Osteocyte (in vitro differentiated cells): ENCODE data around the gene GNAQ. TPM values are rescaled to one million over a fixed set of nuclear protein-coding genes. Genes with fewer than 3 reads are reported as not detected.

Experiments
- DNase-seq: peaks from one replicate; pipeline ENCODE4 v3.0.0; 2021; ENCODE audit warnings: mixed read lengths; ENCODE audit not compliant: unreplicated experiment; ENCODE audit errors: extremely low spot score
- H3K27ac Mint-ChIP-seq: one replicate; pipeline ENCODE4 v1.8.0; 2021; ENCODE audit warnings: mild to moderate bottlenecking, mixed read lengths; ENCODE audit not compliant: unreplicated experiment
- H3K27me3 Mint-ChIP-seq: one replicate; pipeline ENCODE4 v1.8.0; 2021; ENCODE audit warnings: mixed read lengths; ENCODE audit not compliant: unreplicated experiment
- H3K36me3 Mint-ChIP-seq: one replicate; pipeline ENCODE4 v1.8.0; 2021; ENCODE audit warnings: mixed read lengths; ENCODE audit not compliant: unreplicated experiment
- H3K4me1 Mint-ChIP-seq: one replicate; pipeline ENCODE4 v1.8.0; 2021; ENCODE audit warnings: mixed read lengths; ENCODE audit not compliant: unreplicated experiment
- H3K4me3 Mint-ChIP-seq: one replicate; pipeline ENCODE4 v1.8.0; 2021; ENCODE audit warnings: mild to moderate bottlenecking, moderate library complexity, mixed read lengths; ENCODE audit not compliant: unreplicated experiment
- H3K9me3 Mint-ChIP-seq: one replicate; pipeline ENCODE4 v1.8.0; 2021; ENCODE audit warnings: mixed read lengths; ENCODE audit not compliant: unreplicated experiment
- total RNA-seq: library from RNA; stranded (reverse); gene quantifications from 2 replicates; pipeline ENCODE4 v1.2.1, GENCODE V29; 2021
- TF ChIP-seq, protein P1 (sequence below): fragments of 200-600 bp; sonication (generic); IDR thresholded peaks from 2 replicates; pipeline ENCODE4 v1.5.0; 2021; ENCODE audit warnings: antibody characterized with exemption, mild to moderate bottlenecking, moderate library complexity

The GNAQ gene
- total RNA-seq, 1 donor from 2014 or later = 65.9 TPM

DNA sequence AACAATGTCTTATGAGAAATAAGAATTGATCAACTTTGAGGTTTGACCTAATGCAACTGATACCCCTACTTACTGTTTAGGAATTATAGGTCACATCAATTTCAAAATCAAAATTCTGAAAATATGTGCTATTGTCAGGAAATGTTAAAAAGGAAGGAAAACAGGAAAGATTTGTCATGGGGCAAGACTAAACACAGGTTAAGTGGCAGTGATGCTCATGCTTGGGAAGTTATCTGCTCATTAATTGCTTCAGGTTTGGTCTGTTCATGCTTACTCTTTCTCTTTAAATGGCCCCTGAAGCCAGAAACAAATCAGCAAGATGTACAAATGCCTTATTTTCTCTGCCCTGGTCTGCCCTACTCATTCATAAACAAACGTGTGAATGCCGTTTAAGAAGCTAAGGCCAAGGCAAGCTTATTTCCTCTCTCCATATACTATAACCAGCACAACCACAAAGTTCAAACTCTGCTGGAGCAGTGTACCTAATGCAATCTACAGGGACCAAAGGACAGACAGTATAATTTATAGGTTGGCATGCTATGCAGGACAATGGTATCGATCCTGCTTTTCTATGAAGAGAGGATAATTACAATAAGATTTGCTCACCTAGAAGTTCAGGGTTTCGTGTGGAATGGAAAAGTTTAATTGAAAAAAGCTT is 177.2 kb downstream of the GNAQ start:
- Mint-ChIP-seq H3K36me3 (peaks cover 8% of the 10 kb centered on the region), H3K4me1 (peaks cover 33% of the 10 kb centered on the region), H3K27me3 (no peaks in the 10 kb centered on the region), H3K4me3 (no peak overlapping the region), H3K27ac (no peak overlapping the region), H3K9me3 (peaks cover 13% of the 10 kb centered on the region)
- TF ChIP-seq, protein P1, sequence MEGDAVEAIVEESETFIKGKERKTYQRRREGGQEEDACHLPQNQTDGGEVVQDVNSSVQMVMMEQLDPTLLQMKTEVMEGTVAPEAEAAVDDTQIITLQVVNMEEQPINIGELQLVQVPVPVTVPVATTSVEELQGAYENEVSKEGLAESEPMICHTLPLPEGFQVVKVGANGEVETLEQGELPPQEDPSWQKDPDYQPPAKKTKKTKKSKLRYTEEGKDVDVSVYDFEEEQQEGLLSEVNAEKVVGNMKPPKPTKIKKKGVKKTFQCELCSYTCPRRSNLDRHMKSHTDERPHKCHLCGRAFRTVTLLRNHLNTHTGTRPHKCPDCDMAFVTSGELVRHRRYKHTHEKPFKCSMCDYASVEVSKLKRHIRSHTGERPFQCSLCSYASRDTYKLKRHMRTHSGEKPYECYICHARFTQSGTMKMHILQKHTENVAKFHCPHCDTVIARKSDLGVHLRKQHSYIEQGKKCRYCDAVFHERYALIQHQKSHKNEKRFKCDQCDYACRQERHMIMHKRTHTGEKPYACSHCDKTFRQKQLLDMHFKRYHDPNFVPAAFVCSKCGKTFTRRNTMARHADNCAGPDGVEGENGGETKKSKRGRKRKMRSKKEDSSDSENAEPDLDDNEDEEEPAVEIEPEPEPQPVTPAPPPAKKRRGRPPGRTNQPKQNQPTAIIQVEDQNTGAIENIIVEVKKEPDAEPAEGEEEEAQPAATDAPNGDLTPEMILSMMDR = no peak
- DNase-seq = no peak

- Mint-ChIP-seq H3K27ac (no peak overlapping the region), H3K4me3 (no peak overlapping the region), H3K36me3 (peaks cover 4% of the 10 kb centered on the region), H3K9me3 (peaks cover 9% of the 10 kb centered on the region), H3K27me3 (no peaks in the 10 kb centered on the region), H3K4me1 (peaks cover 30% of the 10 kb centered on the region)
- no peak for DNase-seq
- TF ChIP-seq, protein P1 = no peak
Observed at GRCh38 chr9:77853716-77854115, 177.9 kb downstream of the GNAQ start.

DNA sequence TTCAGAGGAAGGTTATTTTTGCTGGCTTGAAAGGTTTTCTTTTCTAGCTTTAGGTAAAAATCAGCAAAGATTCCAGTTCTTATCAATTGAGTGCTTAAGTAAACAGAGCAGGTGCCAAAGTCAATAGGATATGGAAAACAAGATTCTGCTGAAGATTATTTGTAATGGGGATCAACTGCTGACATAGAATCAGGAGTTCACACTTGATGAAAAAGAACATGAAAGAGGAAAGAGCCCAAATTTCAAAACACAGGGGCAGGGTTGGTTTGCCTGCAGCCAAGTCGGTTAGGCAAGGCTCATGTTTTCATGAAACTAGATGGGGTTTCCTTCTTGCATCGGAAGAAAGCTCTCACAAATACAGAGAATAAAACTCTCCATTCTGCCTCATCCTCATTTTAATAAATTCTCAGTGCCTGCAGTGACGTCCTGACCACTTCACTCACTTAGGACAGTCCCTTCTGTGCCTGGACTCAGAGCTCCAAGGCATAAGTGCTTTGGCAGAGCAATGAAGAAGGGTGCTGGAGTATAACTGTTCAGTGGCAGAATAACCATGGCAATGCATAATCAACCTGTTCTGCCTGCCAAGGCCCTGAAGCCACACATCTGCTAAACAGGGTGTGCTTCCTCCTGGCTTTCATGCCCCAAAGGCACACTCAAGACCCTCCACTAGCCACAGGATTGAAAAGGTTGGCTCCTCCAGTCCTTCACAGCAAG is 179.6 kb downstream of the GNAQ start:
- no peak for DNase-seq
- Mint-ChIP-seq H3K9me3 (no peaks in the 10 kb centered on the region), H3K36me3 (no peaks in the 10 kb centered on the region), H3K27ac (no peak overlapping the region), H3K4me3 (no peak overlapping the region), H3K4me1 (peaks cover 20% of the 10 kb centered on the region), H3K27me3 (no peaks in the 10 kb centered on the region)
- TF ChIP-seq, protein P1 = no peak

- TF ChIP-seq, protein P1 = no peak
- Mint-ChIP-seq H3K4me1 (peaks cover 2% of the 10 kb centered on the region), H3K27ac (peak overlapping the region; percentile 89), H3K9me3 (no peaks in the 10 kb centered on the region), H3K27me3 (no peaks in the 10 kb centered on the region), H3K4me3 (no peak overlapping the region), H3K36me3 (no peaks in the 10 kb centered on the region)
- DNase-seq = no peak
Observed at GRCh38 chr9:77848897-77849296, 182.7 kb downstream of the GNAQ start.

DNA sequence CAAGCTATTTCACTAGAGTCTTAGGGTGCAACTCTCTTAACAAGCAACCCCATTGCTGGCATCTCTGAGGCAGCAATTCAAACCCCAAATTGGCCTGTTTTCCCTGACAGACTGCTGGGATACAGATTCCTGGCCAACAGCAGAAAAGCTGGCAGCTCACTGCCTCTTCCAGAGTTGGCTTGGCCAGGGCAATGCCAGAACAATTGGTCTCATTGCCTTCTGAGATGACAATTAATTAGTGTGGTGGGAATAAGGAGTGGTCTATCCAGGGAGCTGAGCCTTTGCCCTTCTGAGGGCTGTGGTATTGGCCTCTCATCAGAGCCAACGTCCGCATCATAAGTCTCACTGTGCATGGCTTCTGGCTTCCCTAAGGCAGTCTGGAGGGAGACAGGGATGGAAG is 183.2 kb downstream of the GNAQ start:
- TF ChIP-seq, protein P1 = no peak
- Mint-ChIP-seq H3K36me3 (no peaks in the 10 kb centered on the region), H3K4me3 (no peak overlapping the region), H3K4me1 (peaks cover 4% of the 10 kb centered on the region), H3K27ac (peak overlapping the region; percentile 89), H3K27me3 (no peaks in the 10 kb centered on the region), H3K9me3 (no peaks in the 10 kb centered on the region)
- DNase-seq = no peak
